Stimulated activated naive B cell treated with anti-CD40 and anti-IgM and Interleukin-4, amounts not matched to agents 10 μg/mL and 1 μg/mL and 100 μg/mL, for 72 hours (primary cell): ENCODE data around the gene ZDHHC21.

Source experiments
- ATAC-seq, 2 donors: fragments of 150-1000 bp; cut with Tn5 transposase; replicated peaks; 2 replicates each; pipeline ENCODE4 v1.10.0; 2021; ENCODE audit warnings: moderate library complexity in 1 of 2
- DNase-seq: peaks from one replicate; pipeline ENCODE4 v3.0.0; 2021
- H3K27ac Mint-ChIP-seq: one replicate; pipeline ENCODE4 v1.8.0; 2022; ENCODE audit warnings: mild to moderate bottlenecking, mixed read lengths
- H3K27me3 Mint-ChIP-seq, 2 donors: one replicate each; pipeline ENCODE4 v1.8.0; 2022; ENCODE audit warnings: mixed read lengths in 2 of 2
- H3K36me3 Mint-ChIP-seq, 2 donors: one replicate each; pipeline ENCODE4 v1.8.0; 2022; ENCODE audit warnings: mixed read lengths in 2 of 2, mild to moderate bottlenecking in 1 of 2
- H3K4me1 Mint-ChIP-seq, 2 donors: one replicate each; pipeline ENCODE4 v1.8.0; 2022; ENCODE audit warnings: mixed read lengths in 2 of 2, mild to moderate bottlenecking in 1 of 2
- H3K4me3 Mint-ChIP-seq, 2 donors: one replicate each; pipeline ENCODE4 v1.8.0; 2022; ENCODE audit warnings: mild to moderate bottlenecking in 2 of 2, mixed read lengths in 2 of 2, moderate library complexity in 1 of 2
- H3K9me3 Mint-ChIP-seq, 2 donors: one replicate each; pipeline ENCODE4 v1.8.0; 2022; ENCODE audit warnings: mixed read lengths in 2 of 2, mild to moderate bottlenecking in 1 of 2

The ZDHHC21 gene

DNA sequence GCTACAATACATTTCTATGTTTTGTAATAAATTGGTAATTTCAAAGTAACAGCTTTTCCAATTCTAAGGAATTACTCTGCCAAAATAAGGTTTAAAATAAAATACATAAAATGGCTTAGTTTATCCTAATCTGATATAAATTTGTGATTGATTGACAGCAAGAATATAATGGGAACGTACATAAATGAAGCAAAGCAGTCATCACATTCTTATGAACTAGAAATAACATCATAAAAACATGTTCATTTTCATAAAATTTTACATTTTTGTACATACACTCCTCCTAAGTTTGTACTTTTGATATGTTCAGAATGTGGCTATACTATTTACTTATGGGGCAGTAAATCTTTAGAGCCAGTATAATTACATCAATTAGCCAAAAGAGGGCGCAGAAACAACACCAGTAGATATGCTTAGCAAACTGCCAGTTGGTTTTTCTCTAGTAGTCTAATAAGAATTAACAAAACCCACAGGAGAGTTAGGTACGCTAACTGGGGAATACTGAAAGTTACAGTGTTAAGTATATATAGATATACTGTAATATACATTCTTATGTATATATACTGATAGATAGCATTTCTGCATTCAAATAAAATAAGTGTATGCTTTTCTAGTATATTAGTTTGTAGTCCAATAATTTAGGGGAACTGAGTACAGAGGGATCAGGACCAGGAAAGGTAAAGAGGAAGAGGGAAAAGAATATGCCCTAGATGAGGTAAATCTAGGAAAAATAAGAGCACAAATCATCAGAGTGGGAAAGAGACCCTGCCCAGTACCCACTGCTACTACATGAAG lies 76.8 kb downstream of the ZDHHC21 start:
- no peaks in the 10 kb centered on the region for H3K4me1 Mint-ChIP-seq
- no peak for DNase-seq
- H3K27ac Mint-ChIP-seq = no peak overlapping the region
- H3K27me3 Mint-ChIP-seq = no peaks in the 10 kb centered on the region
- ATAC-seq = peak; percentile 51 to 73
- no peaks in the 10 kb centered on the region for H3K9me3 Mint-ChIP-seq
- no peak overlapping the region for H3K4me3 Mint-ChIP-seq
- peaks cover under 1 to 1% of the 10 kb centered on the region in 2 donors for H3K36me3 Mint-ChIP-seq

DNA sequence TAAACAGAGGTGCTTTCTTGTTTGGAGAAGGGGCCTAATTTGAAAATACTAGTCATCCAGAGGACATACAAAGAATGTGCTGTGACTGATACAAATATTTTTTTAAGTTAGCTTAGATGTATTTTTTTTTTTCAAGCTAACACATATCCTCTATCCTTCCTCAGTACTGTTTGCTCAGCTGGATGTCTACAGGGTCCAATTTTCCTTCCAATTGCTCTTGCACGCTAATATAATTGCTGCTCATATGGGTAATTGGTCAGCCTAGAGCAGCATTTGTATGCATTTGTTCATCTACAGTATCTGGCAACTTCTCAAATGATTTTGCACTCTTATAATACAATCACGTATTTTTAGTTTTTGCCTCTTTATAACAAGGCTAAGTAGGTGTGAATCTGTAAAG lies 84.7 kb downstream of the ZDHHC21 start:
- no peak overlapping the region for H3K4me3 Mint-ChIP-seq
- H3K9me3 Mint-ChIP-seq = no peaks in the 10 kb centered on the region
- H3K36me3 Mint-ChIP-seq = peaks cover 3 to 5% of the 10 kb centered on the region in 2 donors
- no peaks in the 10 kb centered on the region for H3K4me1 Mint-ChIP-seq
- no peak overlapping the region for H3K27ac Mint-ChIP-seq
- H3K27me3 Mint-ChIP-seq = no peaks in the 10 kb centered on the region
- ATAC-seq (no peak), DNase-seq (no peak)

DNA sequence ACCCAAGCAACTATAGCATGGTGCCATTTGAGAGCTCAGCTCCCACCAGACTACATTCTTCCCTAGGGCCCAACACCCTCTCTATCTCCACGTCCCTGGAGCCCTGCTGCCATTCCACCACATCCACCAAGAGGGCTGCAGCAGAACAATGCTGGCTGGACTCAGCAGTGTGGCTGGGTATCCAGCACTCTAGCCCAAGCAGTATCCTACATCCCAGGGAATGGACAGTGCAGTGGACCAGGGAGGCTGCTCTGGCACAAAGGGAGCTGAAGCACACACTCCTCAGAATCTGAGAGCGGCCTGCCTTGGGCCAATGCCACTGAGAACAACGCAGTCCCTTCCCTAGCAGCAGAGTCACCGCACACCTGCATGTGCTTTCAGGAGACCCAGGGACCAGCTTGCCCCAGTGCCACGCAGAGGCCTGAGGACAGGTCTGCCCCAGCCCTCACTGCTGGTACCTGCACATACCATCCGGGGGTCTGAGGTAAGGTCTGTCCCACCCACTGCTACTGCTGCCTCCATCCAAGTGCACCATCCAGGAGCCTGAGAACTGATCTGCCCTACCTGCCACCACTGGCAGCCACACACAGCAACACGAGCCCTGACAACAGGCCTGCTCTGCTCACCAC lies 95.9 kb downstream of the ZDHHC21 start:
- Mint-ChIP-seq H3K9me3 (peaks cover 18 to 20% of the 10 kb centered on the region in 2 donors), H3K27me3 (no peaks in the 10 kb centered on the region), H3K4me3 (no peak overlapping the region), H3K4me1 (peaks cover 0 to 4% of the 10 kb centered on the region in 2 donors), H3K36me3 (peaks cover 50 to 70% of the 10 kb centered on the region in 2 donors), H3K27ac (no peak overlapping the region)
- ATAC-seq (no peak), DNase-seq (no peak)

DNA sequence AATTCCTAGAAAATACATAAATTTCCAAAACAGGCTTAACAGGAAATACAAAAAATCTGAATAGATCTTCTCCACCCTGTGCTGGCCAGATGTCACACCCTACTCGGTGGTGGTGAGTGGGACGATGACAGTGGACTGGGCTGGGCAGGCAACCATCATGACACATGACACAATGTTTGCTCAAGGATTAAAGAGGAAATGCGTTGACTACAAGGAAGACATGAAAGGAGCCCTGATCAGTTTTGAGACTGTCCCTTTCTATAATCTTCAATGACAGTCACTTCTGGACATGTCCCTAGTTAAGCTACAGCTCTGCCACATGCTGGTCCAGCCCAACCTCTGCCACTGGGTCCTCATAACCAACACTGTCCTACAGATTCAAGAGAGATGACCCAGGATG lies 99.8 kb downstream of the ZDHHC21 start:
- no peak for ATAC-seq

DNA sequence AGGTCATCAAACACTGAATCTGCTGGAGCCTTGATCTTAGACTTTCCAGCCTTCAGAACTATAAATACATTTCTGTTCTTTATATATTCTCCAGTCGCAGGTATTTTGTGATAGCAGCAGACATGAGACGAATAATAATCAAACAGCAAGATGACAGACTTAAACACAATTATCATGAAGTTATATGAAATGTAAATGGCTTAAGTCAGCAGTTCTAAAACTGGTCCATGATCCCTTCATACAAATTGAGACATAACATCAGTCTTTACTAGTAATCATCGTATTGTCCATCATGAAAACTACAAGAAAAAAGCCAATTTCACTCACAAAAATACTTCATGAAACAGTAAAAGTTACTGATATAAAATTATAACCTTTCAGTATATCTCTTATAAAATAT lies 101.8 kb downstream of the ZDHHC21 start:
- Mint-ChIP-seq H3K9me3 (peaks cover 4 to 10% of the 10 kb centered on the region in 2 donors), H3K27ac (no peak overlapping the region), H3K4me3 (no peak overlapping the region), H3K27me3 (no peaks in the 10 kb centered on the region), H3K4me1 (peaks cover 2 to 8% of the 10 kb centered on the region in 2 donors), H3K36me3 (peaks cover 31 to 53% of the 10 kb centered on the region in 2 donors)
- DNase-seq (no peak), ATAC-seq (no peak)

More for the DNA sequence above, 99.8 kb downstream of the ZDHHC21 start:
- Mint-ChIP-seq H3K27ac (no peak overlapping the region), H3K9me3 (peaks cover 6 to 11% of the 10 kb centered on the region in 2 donors), H3K27me3 (no peaks in the 10 kb centered on the region), H3K4me1 (peaks cover 0 to 4% of the 10 kb centered on the region in 2 donors), H3K36me3 (peaks cover 31 to 61% of the 10 kb centered on the region in 2 donors), H3K4me3 (no peak overlapping the region)
- no peak for DNase-seq

DNA sequence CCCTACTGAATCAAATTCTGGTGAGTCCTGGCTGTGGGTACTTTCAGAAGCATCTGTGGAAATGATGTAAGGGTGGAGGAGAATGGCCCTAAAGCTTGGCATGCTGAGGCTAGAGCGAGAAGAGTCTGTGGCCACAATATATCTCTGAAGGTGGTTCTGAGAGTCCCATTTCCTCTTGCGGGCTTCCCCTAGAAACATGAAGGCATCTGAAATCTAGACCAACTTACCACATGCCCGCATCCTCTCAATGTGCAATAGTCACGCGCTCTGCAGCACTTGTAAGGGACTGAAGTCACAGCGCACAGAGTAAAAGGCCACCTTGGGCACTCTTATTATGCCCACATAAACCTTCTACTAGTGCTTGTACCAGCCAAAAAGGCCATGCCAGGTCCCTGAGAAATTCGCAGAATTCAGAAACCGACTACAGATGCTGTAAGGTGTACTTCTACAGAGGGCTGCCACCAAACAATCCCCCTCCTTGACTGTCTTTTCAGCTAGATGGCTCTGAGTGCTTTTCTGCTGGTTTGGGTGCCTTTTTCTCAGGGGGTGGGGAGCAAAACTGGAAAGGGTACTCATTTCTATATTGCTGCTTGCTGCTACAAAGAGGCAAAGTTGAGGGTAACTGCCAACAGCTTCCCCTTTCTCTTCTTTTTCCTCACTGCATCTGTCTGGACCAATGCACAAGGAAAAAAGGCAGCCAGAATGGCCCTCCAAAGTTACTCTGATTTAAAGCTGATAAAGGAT lies 107.3 kb downstream of the ZDHHC21 start:
- peaks cover 3 to 6% of the 10 kb centered on the region in 2 donors for H3K27me3 Mint-ChIP-seq
- peak overlapping the region; percentile 53 for H3K27ac Mint-ChIP-seq
- peak; percentile 71 for DNase-seq
- peaks cover 5 to 14% of the 10 kb centered on the region in 2 donors for H3K9me3 Mint-ChIP-seq
- peaks cover 9 to 18% of the 10 kb centered on the region in 2 donors for H3K4me1 Mint-ChIP-seq
- H3K4me3 Mint-ChIP-seq = no peak overlapping the region
- H3K36me3 Mint-ChIP-seq = peaks cover 19 to 35% of the 10 kb centered on the region in 2 donors
- peak; percentile 98 to 99 for ATAC-seq

DNA sequence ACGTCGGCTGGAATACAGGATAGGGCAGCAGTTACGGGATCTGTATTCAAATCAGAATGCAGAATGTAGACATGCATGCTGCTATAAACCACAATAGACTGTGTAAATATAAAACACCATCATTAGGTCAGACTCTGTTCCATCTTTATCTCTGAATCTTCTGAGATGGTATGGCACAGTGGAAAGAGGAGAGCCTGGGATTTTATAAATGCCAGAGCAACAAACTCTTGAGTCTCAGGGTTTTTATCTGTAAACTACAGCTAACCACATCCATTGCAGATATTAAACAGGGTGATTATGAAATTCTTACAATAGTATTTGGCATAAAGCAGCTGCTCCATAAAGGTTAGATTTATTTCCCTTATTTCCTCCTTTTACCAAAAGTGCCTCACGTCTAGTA lies 108.7 kb downstream of the ZDHHC21 start:
- no peak for DNase-seq

DNA sequence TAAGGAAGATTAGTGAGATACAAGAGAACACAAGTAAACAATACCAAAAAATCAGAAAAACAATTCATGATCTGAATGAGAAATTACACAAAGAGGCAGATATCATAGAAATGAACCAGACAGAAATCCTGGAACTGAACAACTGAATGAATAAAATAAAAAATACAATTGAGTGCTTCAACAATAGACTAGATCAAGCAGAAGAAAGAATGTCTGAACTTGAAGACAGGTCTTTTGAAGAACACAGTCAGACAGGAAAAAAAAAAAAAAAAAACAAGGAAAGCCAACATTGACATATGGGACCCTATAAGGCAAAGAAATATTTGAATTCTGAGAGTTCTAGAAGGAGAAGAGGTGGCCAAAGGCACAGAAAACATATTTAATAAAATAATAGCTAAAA lies 115.2 kb downstream of the ZDHHC21 start:
- H3K4me1 Mint-ChIP-seq = no peaks in the 10 kb centered on the region
- H3K4me3 Mint-ChIP-seq = no peak overlapping the region
- peaks cover 18 to 28% of the 10 kb centered on the region in 2 donors for H3K36me3 Mint-ChIP-seq
- no peak for DNase-seq
- H3K9me3 Mint-ChIP-seq = peaks cover 25 to 29% of the 10 kb centered on the region in 2 donors
- H3K27ac Mint-ChIP-seq = no peak overlapping the region
- peaks cover under 1 to 12% of the 10 kb centered on the region in 2 donors for H3K27me3 Mint-ChIP-seq
- ATAC-seq = no peak

More for the DNA sequence above, 108.7 kb downstream of the ZDHHC21 start:
- peaks cover 9 to 18% of the 10 kb centered on the region in 2 donors for H3K4me1 Mint-ChIP-seq
- peaks cover 3 to 6% of the 10 kb centered on the region in 2 donors for H3K27me3 Mint-ChIP-seq
- no peak overlapping the region for H3K27ac Mint-ChIP-seq
- peaks cover 15 to 29% of the 10 kb centered on the region in 2 donors for H3K36me3 Mint-ChIP-seq
- peaks cover 5 to 22% of the 10 kb centered on the region in 2 donors for H3K9me3 Mint-ChIP-seq
- no peak overlapping the region for H3K4me3 Mint-ChIP-seq
- ATAC-seq = no peak

DNA sequence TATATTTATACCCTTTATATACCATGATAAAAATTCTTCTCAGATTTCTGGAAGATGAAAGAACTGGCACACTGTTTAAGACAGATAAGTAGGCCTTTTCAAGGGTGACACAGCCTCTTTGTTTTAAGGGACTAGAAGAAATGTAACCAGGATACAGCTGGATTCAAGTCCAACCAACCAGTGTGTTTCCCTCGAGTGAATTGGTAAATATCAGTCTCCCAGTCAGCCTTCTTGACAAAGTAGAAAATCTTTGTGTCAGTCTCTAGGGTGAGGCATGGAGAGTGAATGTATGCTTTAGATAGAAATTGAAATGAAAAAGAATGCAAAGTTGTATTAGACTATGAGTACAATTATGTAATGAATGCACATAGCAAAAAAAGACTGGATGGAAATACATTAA lies 119.1 kb downstream of the ZDHHC21 start:
- no peak for DNase-seq
- Mint-ChIP-seq H3K9me3 (peaks cover 25 to 26% of the 10 kb centered on the region in 2 donors), H3K27ac (no peak overlapping the region), H3K4me1 (no peaks in the 10 kb centered on the region), H3K36me3 (peaks cover 22 to 30% of the 10 kb centered on the region in 2 donors), H3K4me3 (no peak overlapping the region), H3K27me3 (peaks cover 0 to 6% of the 10 kb centered on the region in 2 donors)
- no peak for ATAC-seq

DNA sequence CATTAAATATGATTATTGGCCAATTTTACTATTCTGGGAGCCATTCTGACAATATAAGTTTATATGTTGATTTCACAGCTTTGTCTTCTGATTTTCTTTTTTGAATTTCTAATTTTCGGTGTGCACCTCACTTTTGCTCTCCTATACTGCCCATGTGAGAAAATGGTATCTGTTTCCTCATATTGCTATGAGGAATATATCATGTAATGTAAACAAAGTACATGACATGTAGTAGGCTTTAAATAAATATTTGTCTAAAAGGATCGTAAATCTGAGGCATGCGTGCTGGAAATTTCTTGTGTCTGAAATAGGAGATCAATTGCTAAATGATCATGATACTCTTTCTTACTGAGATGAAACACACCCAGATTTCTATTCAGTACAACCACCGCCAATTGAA lies 119.9 kb downstream of the ZDHHC21 start:
- ATAC-seq = no peak
- H3K27ac Mint-ChIP-seq = no peak overlapping the region
- H3K36me3 Mint-ChIP-seq = peaks cover 15 to 27% of the 10 kb centered on the region in 2 donors
- peaks cover 21% of the 10 kb centered on the region in 2 donors for H3K9me3 Mint-ChIP-seq
- H3K4me3 Mint-ChIP-seq = no peak overlapping the region
- H3K4me1 Mint-ChIP-seq = no peaks in the 10 kb centered on the region
- H3K27me3 Mint-ChIP-seq = no peaks in the 10 kb centered on the region
- no peak for DNase-seq

DNA sequence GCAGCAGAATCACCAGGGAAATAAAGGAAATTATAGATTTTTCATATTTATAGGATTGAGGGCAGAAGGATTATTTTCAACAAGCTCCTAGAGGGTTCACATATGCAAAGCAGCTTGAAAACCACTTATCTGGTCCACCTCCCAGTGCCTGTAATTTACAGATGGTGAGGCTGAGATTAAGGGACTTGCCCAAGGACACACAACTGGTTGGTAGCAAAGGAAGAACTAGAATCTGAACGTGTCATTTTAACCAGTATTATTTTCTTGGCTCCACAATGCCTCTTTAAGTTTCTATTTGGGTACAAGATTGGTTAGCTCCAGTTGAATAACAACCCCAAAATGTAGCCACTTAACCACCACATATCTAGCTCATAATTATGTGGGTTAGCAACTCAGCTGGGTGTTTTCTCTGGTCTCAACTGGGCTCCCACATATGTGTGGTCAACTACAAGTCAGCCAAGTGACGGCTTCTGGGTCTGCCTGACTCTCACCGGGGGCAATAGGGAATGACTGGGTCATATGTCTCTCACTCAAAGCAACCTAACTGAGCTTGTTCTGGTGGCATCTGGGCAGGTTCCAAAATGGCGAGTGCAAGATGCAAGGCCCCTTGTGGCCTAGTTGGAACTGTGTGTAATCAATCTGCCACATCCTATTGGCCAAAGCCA lies 127.7 kb downstream of the ZDHHC21 start:
- H3K36me3 Mint-ChIP-seq = peaks cover 0 to 9% of the 10 kb centered on the region in 2 donors
- no peak overlapping the region for H3K27ac Mint-ChIP-seq
- ATAC-seq = no peak
- H3K9me3 Mint-ChIP-seq = peaks cover 5 to 6% of the 10 kb centered on the region in 2 donors
- DNase-seq = no peak
- no peaks in the 10 kb centered on the region for H3K27me3 Mint-ChIP-seq
- H3K4me1 Mint-ChIP-seq = no peaks in the 10 kb centered on the region
- no peak overlapping the region for H3K4me3 Mint-ChIP-seq

DNA sequence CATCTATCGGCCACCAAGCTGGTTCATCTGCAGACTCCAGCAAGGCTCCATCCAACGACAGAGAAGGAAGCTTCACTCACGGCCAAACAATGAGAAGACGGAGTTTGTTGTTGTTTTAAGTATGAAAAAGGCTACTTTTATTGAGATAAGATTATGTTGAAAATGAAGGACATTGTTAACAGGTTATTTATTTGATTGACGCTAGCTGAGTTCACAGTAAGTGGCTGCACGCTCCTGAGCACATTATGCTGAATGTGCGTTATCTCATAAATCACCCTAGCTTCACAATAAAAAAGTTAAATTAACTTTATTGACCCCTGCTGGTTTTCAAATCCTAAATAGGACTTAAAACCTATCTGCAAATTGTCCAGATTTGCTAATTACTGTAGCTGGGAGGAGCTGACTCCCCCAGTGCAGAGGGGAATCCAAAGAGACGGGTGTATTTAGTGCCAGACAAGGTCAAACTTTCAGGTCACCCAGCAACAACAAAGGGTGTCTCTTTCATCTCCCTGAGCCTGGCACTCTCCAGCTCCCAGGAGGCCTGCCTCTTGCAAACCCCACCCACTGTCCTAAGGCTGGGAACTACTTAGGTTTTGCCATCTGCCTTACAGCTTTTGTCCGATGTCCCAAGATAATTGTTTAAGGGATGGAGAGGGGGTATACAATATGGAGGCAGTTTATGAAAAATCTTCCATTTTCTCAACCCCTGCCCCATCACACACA lies 129.2 kb downstream of the ZDHHC21 start:
- H3K4me1 Mint-ChIP-seq = no peaks in the 10 kb centered on the region
- ATAC-seq (no peak), DNase-seq (no peak)
- H3K27ac Mint-ChIP-seq = no peak overlapping the region
- H3K36me3 Mint-ChIP-seq = peaks cover 0 to 9% of the 10 kb centered on the region in 2 donors
- no peaks in the 10 kb centered on the region for H3K27me3 Mint-ChIP-seq
- no peak overlapping the region for H3K4me3 Mint-ChIP-seq
- peaks cover 3 to 4% of the 10 kb centered on the region in 2 donors for H3K9me3 Mint-ChIP-seq

DNA sequence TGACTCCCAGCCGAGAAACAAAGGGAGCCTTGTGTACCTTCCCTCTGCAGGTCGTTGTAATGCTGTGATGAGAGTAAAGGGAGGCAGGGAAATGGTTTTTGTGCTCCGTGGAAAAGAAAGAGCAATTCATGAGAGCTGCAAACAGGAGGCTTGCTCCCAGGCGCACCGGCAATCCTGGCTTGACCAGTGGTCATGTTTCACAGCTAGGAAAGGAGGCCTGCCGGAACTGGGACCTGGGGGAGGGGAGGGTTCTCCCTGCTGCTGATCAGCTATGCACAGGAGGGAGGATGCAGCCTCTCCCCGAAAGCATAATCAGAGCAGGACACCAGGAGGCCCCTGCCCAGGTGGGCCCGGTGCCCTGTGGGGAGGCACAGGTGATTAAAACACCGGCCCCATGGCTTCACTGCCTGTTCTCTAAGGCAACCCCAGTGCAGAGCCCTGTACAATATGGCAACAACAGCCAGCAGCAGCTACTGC lies 131.3 kb downstream of the ZDHHC21 start:
- Mint-ChIP-seq H3K36me3 (peaks cover 0 to 10% of the 10 kb centered on the region in 2 donors), H3K27me3 (no peaks in the 10 kb centered on the region), H3K9me3 (peaks cover 1 to 4% of the 10 kb centered on the region in 2 donors), H3K4me3 (no peak overlapping the region), H3K4me1 (no peaks in the 10 kb centered on the region), H3K27ac (no peak overlapping the region)
- DNase-seq (no peak), ATAC-seq (no peak)
